HepG2 (cell line): ENCODE measurements around the gene ZNF846. TPM values are rescaled to one million over a fixed set of nuclear protein-coding genes. Genes with fewer than 3 reads are reported as not detected.

Experiments used
- IRX3 ChIP-seq: sonication (generic); formaldehyde crosslinking; IDR thresholded peaks from 2 replicates; pipeline ENCODE4 v1.8.1; 2023; ENCODE audit warnings: mild to moderate bottlenecking, low read depth, missing genetic modification reagents, borderline replicate concordance
- MED13 ChIP-seq: sonication (generic); formaldehyde crosslinking; IDR thresholded peaks from 2 replicates; pipeline ENCODE4 v1.5.0; 2020; ENCODE audit warnings: missing genetic modification reagents
- NFKBIZ ChIP-seq: IDR thresholded peaks from 2 replicates; pipeline ENCODE4 v1.6.1; 2018; ENCODE audit warnings: missing genetic modification reagents, missing compliant biosample characterization
- PAWR ChIP-seq: sonication (generic); formaldehyde crosslinking; IDR thresholded peaks from 2 replicates; pipeline ENCODE4 v1.4.0; 2020; ENCODE audit warnings: missing genetic modification reagents, mild to moderate bottlenecking, borderline replicate concordance
- RBFOX2 ChIP-seq: fragments of 200-400 bp; formaldehyde crosslinking; IDR thresholded peaks from 2 replicates; pipeline ENCODE4 v1.6.1; 2017; ENCODE audit warnings: low read depth, mild to moderate bottlenecking, low read length
- RXRA ChIP-seq: sonication (generic); formaldehyde crosslinking; IDR thresholded peaks from 2 replicates; pipeline ENCODE4 v1.5.1; 2020; ENCODE audit warnings: missing genetic modification reagents
- SALL2 ChIP-seq: sonication (generic); formaldehyde crosslinking; IDR thresholded peaks from 2 replicates; pipeline ENCODE4 v1.8.1; 2023; ENCODE audit warnings: mild to moderate bottlenecking, missing genetic modification reagents, inconsistent platforms
- SIX4 ChIP-seq: sonication (generic); formaldehyde crosslinking; IDR thresholded peaks from 2 replicates; pipeline ENCODE4 v1.4.0; 2020; ENCODE audit warnings: missing genetic modification reagents
- SMAD1 ChIP-seq: sonication (generic); formaldehyde crosslinking; IDR thresholded peaks from 2 replicates; pipeline ENCODE4 v1.4.0; 2020; ENCODE audit warnings: missing genetic modification reagents, low read depth, mild to moderate bottlenecking, borderline replicate concordance
- SRSF4 ChIP-seq: fragments of 200-400 bp; formaldehyde crosslinking; IDR thresholded peaks from one replicate; pipeline ENCODE4 v1.6.1; 2018; ENCODE audit warnings: mild to moderate bottlenecking, low read depth, low read length, moderate library complexity; ENCODE audit not compliant: poor library complexity, severe bottlenecking
- TGIF2 ChIP-seq: IDR thresholded peaks from 2 replicates; pipeline ENCODE4 v1.6.1; 2016; ENCODE audit warnings: control low read depth, missing compliant biosample characterization
- XBP1 ChIP-seq: sonication (generic); formaldehyde crosslinking; IDR thresholded peaks from 2 replicates; pipeline ENCODE4 v1.5.0; 2020; ENCODE audit warnings: missing genetic modification reagents
- ZNF121 ChIP-seq: sonication (generic); formaldehyde crosslinking; IDR thresholded peaks from 2 replicates; pipeline ENCODE4 v1.5.0; 2020; ENCODE audit warnings: mild to moderate bottlenecking, missing genetic modification reagents
- ZNF263 ChIP-seq: sonication (generic); formaldehyde crosslinking; IDR thresholded peaks from 2 replicates; pipeline ENCODE4 v1.4.0; 2020; ENCODE audit warnings: missing genetic modification reagents
- ZNF331 ChIP-seq: sonication (generic); formaldehyde crosslinking; IDR thresholded peaks from 2 replicates; pipeline ENCODE4 v1.4.0; 2020; ENCODE audit warnings: missing genetic modification reagents
- ZNF335 ChIP-seq: sonication (generic); formaldehyde crosslinking; IDR thresholded peaks from 2 replicates; pipeline ENCODE4 v1.4.0; 2020; ENCODE audit warnings: missing genetic modification reagents
- ZNF430 ChIP-seq: sonication (generic); formaldehyde crosslinking; IDR thresholded peaks from 2 replicates; pipeline ENCODE4 v1.9.0; 2021; ENCODE audit warnings: mild to moderate bottlenecking, missing genetic modification reagents
- ZNF530 ChIP-seq: sonication (generic); formaldehyde crosslinking; IDR thresholded peaks from 2 replicates; pipeline ENCODE4 v1.5.0; 2020; ENCODE audit warnings: low read depth, mild to moderate bottlenecking, missing genetic modification reagents
- ZNF543 ChIP-seq: sonication (generic); formaldehyde crosslinking; IDR thresholded peaks from 2 replicates; pipeline ENCODE4 v1.4.0; 2020; ENCODE audit warnings: mild to moderate bottlenecking, missing genetic modification reagents
- ZNF546 ChIP-seq: sonication (generic); formaldehyde crosslinking; conservative IDR thresholded peaks from 2 replicates; pipeline ENCODE4 v1.8.1; 2023; ENCODE audit warnings: mild to moderate bottlenecking, missing genetic modification reagents
- ZNF556 ChIP-seq: sonication (generic); formaldehyde crosslinking; IDR thresholded peaks from 2 replicates; pipeline ENCODE4 v1.4.0; 2020; ENCODE audit warnings: mild to moderate bottlenecking, missing genetic modification reagents, borderline replicate concordance
- ZNF598 ChIP-seq: sonication (generic); formaldehyde crosslinking; IDR thresholded peaks from 2 replicates; pipeline ENCODE4 v1.5.1; 2020; ENCODE audit warnings: mild to moderate bottlenecking, missing genetic modification reagents, borderline replicate concordance
- ZNF83 ChIP-seq: sonication (generic); formaldehyde crosslinking; IDR thresholded peaks from 2 replicates; pipeline ENCODE4 v1.4.0; 2020; ENCODE audit warnings: missing genetic modification reagents, mild to moderate bottlenecking, borderline replicate concordance
- polyA plus RNA-seq, 8 experiments: library from polyadenylated mRNA; depleted of rRNA in 3 of 8; stranded (reverse) in 7 of 8; unstranded in 1 of 8; fragments of >200 nt; fragmentation: Illumina TruSeq in 4 of 8; extraction: Trizol in 4 of 8; gene quantifications; 2 replicates each; pipeline versions ENCODE4 v1.2.1 to v1.2.3, GENCODE V29; 2011 to 2016; ENCODE audit warnings: low read depth in 4 of 8, missing spikeins in 1 of 8, mixed read lengths in 1 of 8; ENCODE audit not compliant: insufficient read depth in 1 of 8
- total RNA-seq, 5 experiments: library from RNA; depleted of rRNA; stranded (reverse); fragments of >200 nt; fragmentation: Illumina TruSeq; extraction: Trizol; gene quantifications; 2 replicates each; pipeline ENCODE4 v1.2.3, GENCODE V29; 2016; ENCODE audit warnings: low read depth in 1 of 5
- TF ChIP-seq, protein P1 (sequence below): sonication (generic); formaldehyde crosslinking; IDR thresholded peaks from 2 replicates; pipeline ENCODE4 v1.5.0; 2020; ENCODE audit warnings: missing genetic modification reagents
- TF ChIP-seq, protein P2 (sequence below): sonication (generic); formaldehyde crosslinking; IDR thresholded peaks from 2 replicates; pipeline ENCODE4 v1.5.0; 2020; ENCODE audit warnings: missing genetic modification reagents
- TF ChIP-seq, protein P3 (sequence below): sonication (generic); formaldehyde crosslinking; IDR thresholded peaks from 2 replicates; pipeline ENCODE4 v1.4.0; 2020; ENCODE audit warnings: missing genetic modification reagents
- TF ChIP-seq, protein P4 (sequence below): IDR thresholded peaks from 2 replicates; pipeline ENCODE4 v1.6.1; 2012; ENCODE audit warnings: inconsistent platforms

The ZNF846 gene
- total and polyA plus RNA-seq, 2 of the 13 experiments (the other 11 are each of a cell fraction or from before 2014, with no cell fraction given) = 4.8 to 5.4 TPM

DNA sequence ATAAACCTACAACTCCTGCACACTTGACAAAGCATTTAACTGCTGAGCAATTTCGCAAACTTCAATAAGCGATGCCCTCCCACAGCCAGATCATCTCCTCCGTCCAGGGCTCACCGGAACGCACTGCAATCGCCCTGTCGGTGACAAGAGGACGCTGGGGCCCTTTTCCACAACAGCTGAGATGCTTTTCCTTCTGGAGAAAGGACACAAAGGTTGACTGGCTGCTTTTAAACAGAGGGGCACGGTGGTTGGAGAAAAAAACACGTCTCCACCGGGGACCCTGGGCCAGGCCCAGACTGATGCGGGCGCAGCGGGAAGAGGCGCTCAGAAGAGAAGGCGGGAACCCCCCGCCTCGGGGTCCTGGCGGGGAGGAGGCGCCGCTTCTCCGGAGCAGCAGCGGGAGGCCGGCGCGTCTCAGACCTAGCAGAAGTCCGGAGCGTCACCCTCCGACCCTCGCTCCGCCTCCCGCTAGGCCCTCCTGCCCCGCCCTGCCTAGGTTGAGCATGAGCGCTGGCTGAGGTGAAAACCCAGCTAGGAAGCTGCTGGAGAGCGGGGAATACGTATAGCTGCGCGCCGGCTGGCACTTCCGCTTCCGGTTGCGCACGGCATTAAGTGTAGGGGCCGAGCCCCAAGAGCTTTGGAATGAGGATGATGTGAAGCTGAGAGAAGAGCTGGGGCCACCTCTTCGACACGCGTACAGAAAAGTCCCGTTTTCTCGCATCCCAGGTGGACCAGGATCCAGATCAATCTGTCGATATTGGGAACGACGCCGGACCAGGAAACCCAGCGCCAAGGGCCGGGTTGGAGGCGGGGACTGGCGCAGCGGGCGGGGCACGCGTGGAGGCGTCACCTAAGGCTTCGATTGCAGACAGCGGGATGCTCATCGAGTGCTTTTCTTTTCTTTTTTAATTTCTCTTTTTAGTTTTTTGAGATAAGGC lies at the start of gene ZNF846 (continued):
- TF ChIP-seq ZNF598 (CRISPR knock-in tag) (peak; percentile 25; the same call in 1 of the 2 replicates), TGIF2 (peak; percentile 59; the same call in 1 of the 2 replicates), XBP1 (CRISPR knock-in tag) (no peak), SRSF4 (no peak), ZNF546 (CRISPR knock-in tag) (peak; percentile 86), RXRA (CRISPR knock-in tag) (peak; percentile 39; the same call in 1 of the 2 replicates), ZNF331 (CRISPR knock-in tag) (peak; percentile 83; the same call in 1 of the 2 replicates), ZNF121 (CRISPR knock-in tag) (peak; percentile 36; the same call in 1 of the 2 replicates), PAWR (CRISPR knock-in tag) (0 out of 2 replicates have a peak, but pooled peaks have one; percentile 24), ZNF543 (CRISPR knock-in tag) (no peak), ZNF263 (CRISPR knock-in tag) (peak; percentile 69), ZNF530 (CRISPR knock-in tag) (no peak), SMAD1 (peak; percentile 70; the same call in 1 of the 2 replicates), ZNF335 (CRISPR knock-in tag) (peak; percentile 90), SALL2 (CRISPR knock-in tag) (peak; percentile 19; the same call in 1 of the 2 replicates), IRX3 (CRISPR knock-in tag) (no peak), ZNF83 (CRISPR knock-in tag) (0 out of 2 replicates have a peak, but pooled peaks have one; percentile 55), MED13 (CRISPR knock-in tag) (peak; percentile 22; the same call in 1 of the 2 replicates), SIX4 (CRISPR knock-in tag) (peak; percentile 49; the same call in 1 of the 2 replicates), ZNF556 (CRISPR knock-in tag) (peak; percentile 58; the same call in 1 of the 2 replicates), ZNF430 (CRISPR knock-in tag) (no peak; the same call in 1 of the 2 replicates), NFKBIZ (CRISPR knock-in tag) (peak; percentile 32; the same call in 1 of the 2 replicates), RBFOX2 (peak; percentile 86)
- TF ChIP-seq, protein P1, sequence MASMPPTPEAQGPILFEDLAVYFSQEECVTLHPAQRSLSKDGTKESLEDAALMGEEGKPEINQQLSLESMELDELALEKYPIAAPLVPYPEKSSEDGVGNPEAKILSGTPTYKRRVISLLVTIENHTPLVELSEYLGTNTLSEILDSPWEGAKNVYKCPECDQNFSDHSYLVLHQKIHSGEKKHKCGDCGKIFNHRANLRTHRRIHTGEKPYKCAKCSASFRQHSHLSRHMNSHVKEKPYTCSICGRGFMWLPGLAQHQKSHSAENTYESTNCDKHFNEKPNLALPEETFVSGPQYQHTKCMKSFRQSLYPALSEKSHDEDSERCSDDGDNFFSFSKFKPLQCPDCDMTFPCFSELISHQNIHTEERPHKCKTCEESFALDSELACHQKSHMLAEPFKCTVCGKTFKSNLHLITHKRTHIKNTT (CRISPR knock-in tag) = no peak
- TF ChIP-seq, protein P2, sequence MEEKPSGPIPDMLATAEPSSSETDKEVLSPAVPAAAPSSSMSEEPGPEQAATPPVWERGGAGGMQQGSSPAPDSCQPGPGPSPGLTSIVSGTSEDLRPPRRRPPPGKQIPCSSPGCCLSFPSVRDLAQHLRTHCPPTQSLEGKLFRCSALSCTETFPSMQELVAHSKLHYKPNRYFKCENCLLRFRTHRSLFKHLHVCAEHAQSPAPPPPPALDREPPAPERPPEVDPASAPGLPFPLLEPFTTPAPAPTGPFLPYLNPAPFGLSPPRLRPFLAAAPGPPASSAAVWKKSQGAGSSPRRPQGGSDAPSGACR (CRISPR knock-in tag) = peak; percentile 57; the same call in 1 of the 2 replicates
- TF ChIP-seq, protein P3, sequence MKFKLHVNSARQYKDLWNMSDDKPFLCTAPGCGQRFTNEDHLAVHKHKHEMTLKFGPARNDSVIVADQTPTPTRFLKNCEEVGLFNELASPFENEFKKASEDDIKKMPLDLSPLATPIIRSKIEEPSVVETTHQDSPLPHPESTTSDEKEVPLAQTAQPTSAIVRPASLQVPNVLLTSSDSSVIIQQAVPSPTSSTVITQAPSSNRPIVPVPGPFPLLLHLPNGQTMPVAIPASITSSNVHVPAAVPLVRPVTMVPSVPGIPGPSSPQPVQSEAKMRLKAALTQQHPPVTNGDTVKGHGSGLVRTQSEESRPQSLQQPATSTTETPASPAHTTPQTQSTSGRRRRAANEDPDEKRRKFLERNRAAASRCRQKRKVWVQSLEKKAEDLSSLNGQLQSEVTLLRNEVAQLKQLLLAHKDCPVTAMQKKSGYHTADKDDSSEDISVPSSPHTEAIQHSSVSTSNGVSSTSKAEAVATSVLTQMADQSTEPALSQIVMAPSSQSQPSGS (CRISPR knock-in tag) = peak; percentile 88
- TF ChIP-seq, protein P4, sequence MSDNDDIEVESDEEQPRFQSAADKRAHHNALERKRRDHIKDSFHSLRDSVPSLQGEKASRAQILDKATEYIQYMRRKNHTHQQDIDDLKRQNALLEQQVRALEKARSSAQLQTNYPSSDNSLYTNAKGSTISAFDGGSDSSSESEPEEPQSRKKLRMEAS = peak; percentile 84
